ENCODE data around the gene RPS2.

The RPS2 gene

DNA sequence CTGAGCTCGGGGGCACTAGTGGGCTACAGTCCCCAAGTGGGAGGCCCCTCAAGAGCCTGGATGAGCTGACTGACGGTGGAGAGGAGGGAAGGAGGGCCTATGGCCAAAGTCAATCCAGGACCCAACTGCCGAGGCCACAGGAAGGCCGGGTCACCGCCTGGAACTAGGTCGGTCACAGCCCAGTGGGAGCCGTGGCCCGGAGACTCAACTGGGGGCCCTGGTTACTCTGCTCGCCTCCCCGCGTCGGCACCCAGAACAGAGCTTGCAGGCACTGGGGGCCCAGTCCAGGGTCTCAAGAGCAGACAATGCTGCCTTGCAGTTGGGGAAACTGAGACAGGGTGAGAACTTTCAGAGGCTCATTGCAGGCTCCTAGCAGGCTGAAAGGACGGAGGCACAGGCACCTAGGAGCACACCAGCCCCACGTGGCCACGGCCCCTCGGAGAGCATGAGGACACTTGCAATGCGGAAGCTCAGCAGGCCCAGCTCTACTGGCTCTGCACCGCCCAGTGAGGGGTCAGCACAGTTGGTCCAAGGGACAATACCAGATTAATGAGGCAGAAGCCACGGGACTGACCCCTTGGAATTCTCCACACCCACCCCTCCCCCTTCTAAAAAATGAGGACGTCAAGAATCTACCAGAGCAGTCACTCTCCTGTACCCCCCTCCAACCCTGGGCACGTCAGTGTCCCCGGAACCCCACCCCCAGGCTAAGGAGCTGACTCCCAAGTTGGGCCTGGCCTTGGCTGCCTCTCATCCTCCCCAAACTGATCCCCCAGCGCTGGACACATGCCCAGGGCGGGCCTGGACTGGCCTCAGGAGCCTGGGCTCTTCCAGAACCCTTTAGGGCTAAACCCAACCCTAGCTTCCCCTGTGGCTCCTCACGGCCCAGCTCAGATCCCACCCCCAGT is 48.6 kb downstream of the RPS2 start:
- no peak overlapping the region for H3K4me3 ChIP-seq (ENCODE audit: low read depth, low read length)
- DNase-seq (ENCODE audit: low read depth): no peak
- TF ChIP-seq MAX (IDR thresholded peaks at IDR 0.05; ENCODE audit: low read depth, low read length): no peak
- no peak for TF ChIP-seq MYC (IDR thresholded peaks at IDR 0.05; ENCODE audit: low read depth, low read length)
- no peak for TF ChIP-seq CTCF (IDR thresholded peaks at IDR 0.05; ENCODE audit: low read depth, low read length)
- TF ChIP-seq POLR2A (IDR thresholded peaks at IDR 0.05; ENCODE audit: extremely low read depth, insufficient read length): no peak

DNA sequence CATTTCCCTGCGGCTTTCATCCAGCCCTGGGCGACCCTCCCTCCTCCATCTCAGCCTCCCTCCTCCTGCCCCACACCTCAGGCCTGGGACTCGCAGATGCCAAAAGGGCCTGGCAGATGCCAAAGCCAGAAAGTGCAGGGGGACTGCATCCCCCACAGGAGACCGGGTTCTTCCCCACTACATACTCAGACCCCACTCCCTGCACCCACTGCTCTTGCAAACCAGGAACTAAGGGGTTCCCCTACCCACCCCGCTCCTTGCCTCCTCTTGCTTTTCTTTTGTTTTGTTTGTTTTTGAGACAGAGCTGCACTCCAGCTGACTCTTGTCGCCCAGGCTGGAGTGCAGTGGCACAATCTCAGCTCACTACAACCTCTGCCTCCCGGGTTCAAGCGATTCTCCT is 49.6 kb downstream of the RPS2 start:
- DNase-seq (ENCODE audit: low read depth): no peak
- TF ChIP-seq CTCF (IDR thresholded peaks at IDR 0.05; ENCODE audit: low read depth, low read length) (no peak), MYC (IDR thresholded peaks at IDR 0.05; ENCODE audit: low read depth, low read length) (no peak), MAX (IDR thresholded peaks at IDR 0.05; ENCODE audit: low read depth, low read length) (no peak), POLR2A (IDR thresholded peaks at IDR 0.05; ENCODE audit: extremely low read depth, insufficient read length) (no peak)
- H3K4me3 ChIP-seq (ENCODE audit: low read depth, low read length): no peak overlapping the region

- DNase-seq (ENCODE audit: low read depth): no peak
- TF ChIP-seq MYC (IDR thresholded peaks at IDR 0.05; ENCODE audit: low read depth, low read length) (no peak), CTCF (IDR thresholded peaks at IDR 0.05; ENCODE audit: low read depth, low read length) (no peak), POLR2A (IDR thresholded peaks at IDR 0.05; ENCODE audit: extremely low read depth, insufficient read length) (no peak), MAX (IDR thresholded peaks at IDR 0.05; ENCODE audit: low read depth, low read length) (no peak)
- H3K4me3 ChIP-seq (ENCODE audit: low read depth, low read length): no peak overlapping the region
Observed at GRCh38 chr16:1914084-1914608, 50.5 kb downstream of the RPS2 start.

DNA sequence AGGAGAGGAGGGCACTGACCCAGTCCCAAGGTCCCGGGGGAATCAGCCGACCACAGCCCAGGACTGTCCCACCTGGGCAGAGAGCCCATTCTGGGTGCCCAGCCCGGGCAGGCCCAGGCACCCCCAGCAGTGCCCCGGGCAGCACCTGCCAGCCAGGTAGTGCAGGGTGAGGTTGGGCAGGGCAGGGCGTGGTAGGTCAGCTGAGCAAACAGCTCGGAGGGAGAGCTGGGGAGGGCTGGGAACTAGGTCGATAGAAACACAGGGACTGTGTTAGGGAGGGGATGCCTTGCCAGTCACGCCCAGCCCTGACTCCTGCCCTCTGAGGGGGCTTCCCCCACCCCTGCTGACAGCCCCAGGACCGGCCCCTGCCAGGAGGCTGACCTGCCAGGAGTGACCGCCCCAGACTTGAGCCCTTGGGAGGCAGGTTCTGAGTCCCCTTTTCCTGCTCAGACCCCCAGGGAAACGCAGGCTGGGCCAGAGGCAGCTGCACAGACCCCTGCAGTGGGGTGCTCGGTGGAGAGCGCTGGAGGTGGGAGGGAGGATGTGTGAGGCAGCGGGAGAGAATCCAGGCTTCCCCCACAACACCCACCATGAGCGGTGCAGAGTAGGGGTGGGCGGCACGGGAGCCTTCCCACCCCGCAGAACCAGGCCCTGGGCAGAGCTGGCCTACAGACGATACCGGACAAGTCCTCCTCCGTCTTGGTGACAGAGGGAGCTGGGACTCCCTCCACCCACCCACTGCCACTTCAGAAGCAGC is 51.1 kb downstream of the RPS2 start:
- no peak overlapping the region for H3K4me3 ChIP-seq (ENCODE audit: low read depth, low read length)
- no peak for TF ChIP-seq CTCF (IDR thresholded peaks at IDR 0.05; ENCODE audit: low read depth, low read length)
- TF ChIP-seq MYC (IDR thresholded peaks at IDR 0.05; ENCODE audit: low read depth, low read length): no peak
- TF ChIP-seq MAX (IDR thresholded peaks at IDR 0.05; ENCODE audit: low read depth, low read length): no peak
- no peak for TF ChIP-seq POLR2A (IDR thresholded peaks at IDR 0.05; ENCODE audit: extremely low read depth, insufficient read length)
- DNase-seq (ENCODE audit: low read depth): no peak

- no peak for DNase-seq (ENCODE audit: low read depth)
- H3K4me3 ChIP-seq (ENCODE audit: low read depth, low read length): no peak overlapping the region
- TF ChIP-seq MAX (IDR thresholded peaks at IDR 0.05; ENCODE audit: low read depth, low read length) (no peak), CTCF (IDR thresholded peaks at IDR 0.05; ENCODE audit: low read depth, low read length) (no peak), POLR2A (IDR thresholded peaks at IDR 0.05; ENCODE audit: extremely low read depth, insufficient read length) (no peak), MYC (IDR thresholded peaks at IDR 0.05; ENCODE audit: low read depth, low read length) (no peak)
Observed at GRCh38 chr16:1912215-1912543, 52.4 kb downstream of the RPS2 start.
